COR-L47 (cell line): Measurements from ENCODE around the gene KCNIP3.

Experiments used
- DNase-seq: peaks from one replicate; lab custom pipeline; 2025; lab: John Stamatoyannopoulos, UW

The KCNIP3 gene

DNA sequence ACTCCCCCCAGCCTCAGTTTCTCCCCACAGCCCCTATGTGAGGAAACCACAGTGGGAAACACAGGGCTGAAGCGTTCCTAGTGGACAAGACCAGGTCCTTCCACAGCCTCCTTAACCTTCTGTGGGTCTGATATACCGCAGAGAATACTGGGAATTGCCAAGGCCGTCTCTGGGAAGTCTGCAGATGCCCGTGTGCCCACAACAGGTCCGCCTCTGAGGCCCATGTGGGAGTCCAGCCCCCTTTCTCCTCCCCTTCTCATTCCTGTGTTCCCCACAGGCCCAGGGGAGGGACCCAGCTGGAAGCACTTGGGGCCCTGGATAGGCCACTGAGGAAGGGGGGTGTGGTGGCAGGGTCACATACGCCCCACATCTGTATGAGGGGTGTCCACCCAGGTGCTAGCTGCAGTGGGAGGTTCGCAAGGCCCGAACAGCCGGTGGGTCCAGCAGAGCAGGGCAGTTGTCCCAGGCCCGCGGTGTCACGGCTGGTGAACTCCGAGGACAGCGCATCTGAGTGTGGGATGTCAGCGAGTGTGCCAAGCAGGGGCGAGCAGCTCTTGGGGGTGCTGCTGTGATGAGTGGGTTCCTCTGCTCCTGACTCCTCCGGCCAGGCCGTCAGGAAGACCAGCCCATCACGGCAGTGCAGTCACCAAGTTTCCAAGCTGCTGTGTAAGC lies 2.4 kb upstream of the KCNIP3 start:
- DNase-seq: no peak

DNA sequence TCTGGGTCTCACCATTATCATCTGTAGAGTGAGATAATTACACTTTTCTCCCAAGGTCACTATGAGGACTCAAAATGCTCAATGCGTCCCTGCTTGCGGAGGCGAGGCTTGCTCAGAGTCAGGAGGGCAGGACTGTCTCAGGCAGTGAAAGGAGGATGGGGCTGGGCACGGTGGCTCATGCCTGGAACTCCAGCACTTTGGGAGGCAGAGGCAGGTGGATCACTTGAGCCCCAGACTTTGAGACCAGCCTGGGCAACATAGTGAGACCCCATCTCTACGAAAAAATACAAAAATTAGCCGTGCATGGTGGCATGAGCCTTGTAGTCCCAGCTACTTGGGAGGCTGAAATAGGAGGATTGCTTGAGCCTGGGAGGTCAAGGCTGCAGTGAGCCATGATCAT lies 1.8 kb upstream of the KCNIP3 start:
- DNase-seq: no peak

DNA sequence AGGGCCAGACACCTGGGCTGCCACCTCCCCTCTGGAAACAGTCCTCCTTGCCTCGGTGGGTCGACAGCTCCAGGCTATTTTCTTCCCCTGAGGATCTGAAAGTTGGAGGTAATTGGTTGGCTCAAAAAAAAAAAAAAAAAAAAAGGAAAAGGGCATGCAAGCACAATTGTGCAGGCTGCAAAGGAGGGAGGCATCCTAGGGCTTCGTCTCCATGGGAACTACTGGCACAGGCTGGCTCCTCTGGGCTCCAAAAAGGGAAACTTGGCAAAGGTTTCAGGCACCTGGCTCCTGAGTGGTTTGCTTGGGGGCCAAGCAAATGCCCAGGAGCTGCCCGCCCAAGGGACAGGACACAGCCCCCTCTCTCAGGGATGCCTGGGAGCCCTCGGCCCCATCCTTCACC lies 1.1 kb upstream of the KCNIP3 start:
- DNase-seq: peak; percentile 96

DNA sequence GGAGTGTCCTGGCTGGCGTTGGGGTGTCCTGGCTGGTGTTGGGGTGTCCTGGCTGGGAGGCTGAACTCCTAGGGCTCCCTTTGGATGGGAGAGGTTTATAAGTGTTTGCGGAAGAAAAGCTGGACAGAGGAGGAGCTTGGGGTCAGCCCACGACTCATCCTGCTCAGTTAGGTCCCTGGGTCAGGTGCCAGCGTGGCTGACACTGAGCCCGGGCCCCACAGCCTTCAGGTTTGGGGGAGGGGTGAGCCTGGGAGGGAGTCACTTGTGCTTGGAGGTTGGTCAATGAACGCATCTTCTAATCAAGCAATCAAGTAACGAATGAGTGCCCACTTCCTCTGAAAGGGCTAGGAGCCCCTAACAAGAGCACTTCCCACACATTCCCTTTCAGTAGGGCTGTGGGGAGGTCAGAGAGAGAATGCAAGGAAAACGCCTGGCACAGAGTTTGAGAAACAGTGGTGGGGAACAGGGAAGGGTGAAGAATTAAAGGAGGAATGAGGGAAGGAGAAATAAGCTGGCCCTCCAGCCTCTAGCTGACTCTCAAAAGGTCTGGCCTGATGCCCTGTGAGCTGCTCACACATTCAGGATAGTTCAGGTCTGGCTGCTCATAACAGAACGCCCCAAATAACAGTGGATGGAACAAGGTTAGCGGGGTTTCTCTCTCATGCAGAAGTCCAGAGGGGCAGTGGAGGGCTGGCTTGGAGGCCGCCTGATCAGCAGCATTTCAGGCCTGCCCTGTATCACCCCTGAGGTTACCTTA lies 670 bp downstream of the KCNIP3 start:
- DNase-seq: no peak

DNA sequence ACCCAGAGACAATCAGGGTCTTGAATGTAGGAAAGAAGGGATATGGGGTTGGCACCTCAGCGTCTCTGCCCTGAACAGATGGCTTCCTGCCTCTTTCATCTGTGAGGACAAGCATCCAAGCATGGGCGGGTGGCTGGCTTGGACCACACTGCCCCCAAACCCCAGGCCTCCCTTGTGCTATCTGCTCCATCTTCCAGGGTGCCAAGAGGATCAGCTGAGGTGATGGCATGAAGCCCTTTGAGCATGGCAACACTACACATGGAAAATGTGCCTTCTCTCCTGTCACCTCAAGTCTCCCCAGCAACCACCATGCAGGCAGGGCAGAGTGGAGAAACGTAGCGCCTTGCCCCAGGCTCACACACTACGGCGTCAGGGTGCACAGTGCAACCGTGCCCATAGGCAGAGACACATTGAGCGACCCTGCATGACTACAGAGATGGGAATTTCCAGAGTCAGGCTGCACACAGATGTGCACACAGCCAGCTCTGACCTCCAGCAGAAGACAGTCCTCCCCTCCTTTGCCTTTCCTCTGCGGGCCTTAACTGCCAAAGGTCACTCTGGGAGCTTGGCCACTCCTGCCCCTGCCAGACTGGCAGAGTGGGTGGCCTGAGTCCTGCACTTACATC lies 1.5 kb downstream of the KCNIP3 start:
- no peak for DNase-seq

DNA sequence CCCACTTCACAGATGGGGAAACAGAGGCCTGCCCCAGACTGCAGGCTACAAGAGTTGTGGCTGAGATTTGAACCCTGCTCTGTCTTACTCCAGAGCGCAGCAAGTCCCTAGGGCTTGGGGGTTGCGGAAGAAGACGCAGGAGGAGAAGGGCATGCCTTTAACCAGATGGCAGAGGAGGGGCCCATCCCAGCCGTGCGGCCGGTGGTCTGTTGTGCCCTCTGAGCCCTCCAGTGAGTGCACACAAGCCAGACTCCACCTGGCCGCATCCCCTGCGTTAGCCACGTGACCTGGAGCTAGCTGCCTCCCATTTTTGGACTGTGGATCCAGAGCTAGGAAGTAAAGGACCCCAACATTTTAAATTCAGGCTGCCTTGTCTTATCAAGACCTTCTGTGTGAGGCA lies 2.8 kb downstream of the KCNIP3 start:
- no peak for DNase-seq

DNA sequence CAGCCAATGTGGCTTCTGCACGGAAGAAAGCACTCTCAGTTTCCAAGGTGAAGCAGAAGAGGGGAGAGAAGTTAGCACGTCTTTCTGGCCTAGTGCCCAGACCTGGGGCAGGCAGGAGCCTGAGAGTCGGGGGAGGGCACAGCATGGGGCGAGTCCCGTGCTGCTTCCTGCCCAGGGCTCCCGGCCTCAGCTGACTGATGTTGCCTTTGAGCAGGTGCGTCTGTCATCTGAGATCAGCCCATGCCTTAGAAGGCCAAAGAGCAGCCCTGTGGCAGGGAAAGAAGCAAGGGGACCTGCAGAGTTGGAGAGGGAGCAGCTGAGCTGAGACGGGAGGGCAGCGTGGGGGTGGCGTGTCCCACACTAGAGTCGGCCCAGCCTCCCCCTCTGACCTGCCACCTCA lies 3.3 kb downstream of the KCNIP3 start:
- peak; percentile 88 for DNase-seq

DNA sequence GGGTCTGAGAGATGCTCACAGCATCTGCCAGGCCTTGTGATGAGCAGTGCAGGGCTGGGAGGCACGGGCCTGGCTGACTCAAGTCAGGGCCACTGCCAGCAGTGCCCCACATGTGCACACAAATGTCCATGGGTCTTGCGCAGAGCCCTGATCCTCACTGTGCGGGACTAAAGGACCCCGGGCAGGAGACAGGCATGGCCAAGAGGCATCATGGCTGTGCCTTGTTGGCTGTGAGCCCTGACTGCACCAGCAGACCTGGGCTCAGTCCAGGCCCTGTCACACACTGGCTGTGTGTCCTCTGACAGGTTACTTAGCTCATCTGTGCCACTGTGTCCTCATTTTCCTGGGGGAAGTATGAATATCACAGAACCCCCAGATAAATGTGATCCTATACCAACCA lies 4.0 kb downstream of the KCNIP3 start:
- no peak for DNase-seq

DNA sequence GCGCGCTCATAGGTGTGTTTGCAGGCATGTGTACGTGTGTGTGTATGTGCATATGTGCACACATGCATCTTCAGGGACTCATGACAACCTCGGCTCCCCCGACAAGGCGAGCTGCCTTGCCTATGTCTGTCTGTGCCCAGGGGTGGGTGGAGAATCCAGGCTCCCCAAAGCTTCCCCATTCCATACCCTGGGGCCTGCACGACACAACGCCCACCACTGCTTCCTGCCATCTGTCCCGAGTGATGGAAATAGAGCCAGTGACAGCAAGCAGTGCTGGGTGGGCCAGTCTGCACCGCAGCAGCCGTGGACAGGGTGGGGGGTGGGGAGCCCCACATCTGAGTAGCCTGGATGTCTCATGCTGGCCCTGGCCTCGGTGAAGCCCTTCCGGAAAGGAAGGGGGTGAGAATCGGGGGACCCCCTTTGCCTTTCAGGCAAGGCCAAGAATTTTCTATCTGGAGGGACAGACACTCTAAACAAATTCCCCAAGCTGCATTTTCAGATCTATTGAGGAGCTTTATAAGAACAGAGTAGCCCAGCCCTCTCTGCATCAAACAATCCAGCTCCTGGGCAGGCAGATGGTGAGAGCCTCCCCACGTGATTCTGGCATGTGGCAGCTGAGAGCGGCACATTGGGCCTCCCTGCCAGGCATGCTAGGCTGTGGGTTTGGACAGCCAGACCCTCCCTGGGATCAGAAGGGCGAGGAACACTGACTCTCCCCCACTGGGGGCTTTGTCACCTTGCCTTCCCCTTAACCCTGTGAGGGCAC lies 4.9 kb downstream of the KCNIP3 start:
- DNase-seq: no peak

DNA sequence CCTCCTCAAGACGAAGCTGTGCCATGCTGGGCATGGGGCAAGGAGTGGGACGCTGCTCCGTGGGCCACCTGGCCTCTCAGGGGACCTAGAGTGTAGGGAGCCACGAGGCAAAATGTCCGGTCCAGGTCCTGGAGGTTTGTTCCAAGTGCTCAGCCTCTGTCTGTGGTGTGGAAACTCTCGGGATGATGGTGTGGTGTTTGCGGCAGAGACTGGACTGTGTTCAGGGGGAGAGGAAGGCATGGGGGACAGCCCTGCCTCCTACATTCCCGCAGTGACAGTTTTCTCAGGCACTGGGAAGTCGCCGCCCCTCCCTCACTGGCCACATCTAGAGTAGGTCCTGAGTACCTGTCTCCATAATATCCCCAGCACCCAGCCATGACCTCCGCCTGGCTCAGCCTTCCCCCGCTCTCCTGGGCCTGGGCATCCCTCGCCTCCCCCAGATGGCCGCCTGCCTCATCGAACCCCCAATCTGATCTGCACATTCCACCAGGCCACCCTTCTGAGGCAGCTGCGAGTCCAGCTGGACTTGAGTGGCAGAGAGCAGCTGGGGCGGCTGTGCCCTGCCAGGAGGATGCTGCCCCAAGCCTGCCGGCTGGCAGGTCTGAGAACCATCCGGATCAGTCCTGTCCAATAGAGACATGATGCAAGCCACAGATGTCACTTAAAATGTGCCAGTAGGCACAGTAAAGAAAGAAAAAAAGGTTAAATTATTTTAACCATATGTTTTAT lies 6.2 kb downstream of the KCNIP3 start:
- DNase-seq: no peak

DNA sequence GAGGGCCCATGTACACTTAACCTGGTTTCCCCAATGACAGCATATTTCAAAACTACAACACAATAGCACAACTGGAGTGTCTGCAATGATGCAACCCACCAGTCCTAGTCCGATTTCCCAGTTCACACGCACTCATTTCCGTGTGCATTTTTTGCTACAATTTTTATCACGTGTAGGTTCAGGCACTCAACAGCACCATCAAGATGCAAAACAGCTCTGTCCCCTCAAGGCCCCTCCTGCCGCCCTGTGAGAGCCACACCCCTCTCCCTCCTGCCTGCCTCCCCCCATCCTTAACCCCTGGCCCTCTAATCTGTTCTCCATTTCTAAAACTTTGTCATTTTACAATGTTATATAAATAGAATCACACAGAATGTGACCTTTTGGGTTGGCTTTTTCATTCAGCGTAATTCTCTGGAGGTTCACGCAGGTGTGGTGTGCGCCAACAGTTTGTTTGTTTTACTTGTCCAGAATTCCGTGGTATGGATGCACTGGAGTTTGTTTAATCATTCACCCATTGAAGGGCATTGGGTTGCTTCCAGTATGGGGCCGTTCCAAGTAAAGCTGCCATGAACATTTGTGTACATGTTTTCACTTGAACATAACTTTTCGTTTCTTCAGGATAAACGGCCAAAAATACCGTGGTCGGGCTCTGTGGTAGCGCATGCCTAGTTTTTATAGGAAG lies 8.4 kb downstream of the KCNIP3 start:
- DNase-seq: peak; percentile 65

DNA sequence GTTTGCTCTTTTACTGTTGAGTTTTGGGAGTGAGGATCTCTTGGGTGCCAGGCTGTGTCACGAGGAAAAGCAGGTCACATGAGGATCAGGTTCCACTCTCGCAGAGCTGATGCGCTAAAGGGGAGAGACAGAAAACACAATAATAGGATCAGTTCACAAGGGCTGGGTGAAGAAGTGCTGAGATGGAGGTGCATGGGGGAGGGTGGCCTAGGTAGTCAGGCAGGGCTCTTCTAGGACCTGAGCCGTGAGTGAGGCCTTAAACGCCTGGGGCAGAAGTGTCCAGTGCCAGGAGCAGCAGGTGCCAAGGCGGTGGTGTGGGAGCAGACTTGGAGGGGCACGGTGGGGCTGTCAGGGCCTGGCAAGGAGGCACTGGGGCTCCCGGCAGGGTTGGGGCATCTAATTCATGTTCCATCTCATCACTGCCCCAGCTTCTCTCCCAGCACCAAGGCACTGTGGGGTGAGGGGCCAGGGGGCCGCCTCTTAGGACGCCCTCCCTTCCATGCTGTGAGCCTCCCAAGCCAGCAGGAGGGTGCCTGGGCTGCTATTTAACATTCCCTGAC lies 9.3 kb downstream of the KCNIP3 start:
- DNase-seq: no peak

DNA sequence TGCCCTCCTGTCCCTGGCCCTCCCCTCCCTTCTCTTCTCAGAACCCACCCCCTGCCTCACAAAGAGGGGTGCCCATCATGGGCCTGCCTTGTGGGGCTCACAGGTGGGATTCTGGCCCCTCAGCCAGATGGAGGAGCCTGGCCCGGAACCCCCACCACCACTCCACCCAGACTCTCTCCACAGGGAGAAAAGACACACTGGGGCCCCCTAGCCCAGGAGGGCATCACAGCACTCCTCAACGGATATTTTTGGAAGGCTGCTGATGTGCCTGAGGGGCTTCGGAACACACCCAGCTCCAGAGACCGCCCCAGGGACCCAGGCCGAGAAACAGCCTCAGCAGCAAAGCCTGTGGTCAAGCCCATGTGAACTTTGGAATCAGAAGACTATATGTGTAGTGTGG lies 9.9 kb downstream of the KCNIP3 start:
- DNase-seq: no peak

DNA sequence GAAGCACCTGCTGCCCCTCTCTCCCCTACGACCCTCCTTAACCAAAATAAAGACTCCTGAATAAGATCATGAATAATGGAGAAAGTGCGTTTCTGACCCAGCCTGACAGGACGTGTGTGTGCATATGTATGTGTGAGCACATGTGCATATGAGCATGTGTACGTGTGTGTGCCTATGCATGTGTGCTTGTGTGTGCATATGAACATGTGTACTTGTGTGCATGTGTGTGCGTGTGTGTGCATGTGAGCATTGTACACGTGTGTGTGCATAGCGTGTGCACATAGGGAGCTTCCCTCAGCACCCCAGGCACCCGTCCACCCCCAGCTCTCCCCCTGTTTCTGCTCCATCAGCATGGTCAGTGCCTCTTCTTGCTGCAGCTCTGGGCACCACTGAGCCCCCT lies 10.7 kb downstream of the KCNIP3 start:
- DNase-seq: no peak

DNA sequence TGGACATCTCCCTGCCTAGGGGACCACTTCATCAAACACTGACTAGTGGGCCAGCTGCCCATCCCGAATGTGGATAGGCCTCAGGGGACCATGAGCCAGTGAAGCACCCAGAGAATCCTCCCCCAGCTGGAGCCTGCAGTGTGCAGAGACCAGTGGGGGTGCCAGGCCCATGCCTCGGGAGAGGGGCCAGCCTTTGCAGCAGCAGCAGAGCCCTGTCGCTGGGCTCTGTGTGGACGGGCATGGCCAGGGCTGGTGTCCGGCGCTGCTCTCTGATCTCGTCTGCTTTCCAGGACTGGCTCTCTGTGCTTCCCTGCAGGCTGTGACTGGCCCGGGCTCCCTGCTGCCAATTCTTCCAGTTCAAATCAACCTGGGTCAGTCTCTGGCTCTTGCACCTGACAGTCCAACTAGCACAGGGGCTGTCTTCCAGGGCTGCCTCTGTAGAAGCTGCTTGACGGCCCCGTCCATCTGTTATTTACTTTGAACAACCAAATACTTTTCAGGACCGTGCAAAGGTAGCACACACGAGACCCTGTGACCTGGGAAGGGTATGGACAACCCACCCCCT lies 11.4 kb downstream of the KCNIP3 start:
- DNase-seq: no peak

DNA sequence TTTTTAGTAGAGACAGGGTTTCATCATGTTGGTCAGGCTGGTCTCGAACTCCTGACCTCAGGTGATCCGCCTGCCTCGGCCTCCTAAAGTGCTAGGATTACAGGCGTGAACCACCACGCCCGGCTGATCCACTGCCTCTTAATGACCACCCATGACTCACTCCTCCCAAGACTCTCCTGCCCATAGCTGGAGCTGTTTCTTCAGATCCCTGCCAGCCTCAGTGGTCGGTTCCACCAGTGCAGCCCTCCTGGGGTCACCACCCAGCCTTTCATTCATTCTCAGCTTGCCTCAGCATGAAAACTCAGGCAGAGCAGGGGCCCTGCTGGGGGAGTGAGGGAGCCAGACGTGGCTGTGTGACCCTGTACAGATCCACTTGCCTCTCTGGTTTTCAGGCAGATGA lies 12.5 kb downstream of the KCNIP3 start:
- DNase-seq: no peak

DNA sequence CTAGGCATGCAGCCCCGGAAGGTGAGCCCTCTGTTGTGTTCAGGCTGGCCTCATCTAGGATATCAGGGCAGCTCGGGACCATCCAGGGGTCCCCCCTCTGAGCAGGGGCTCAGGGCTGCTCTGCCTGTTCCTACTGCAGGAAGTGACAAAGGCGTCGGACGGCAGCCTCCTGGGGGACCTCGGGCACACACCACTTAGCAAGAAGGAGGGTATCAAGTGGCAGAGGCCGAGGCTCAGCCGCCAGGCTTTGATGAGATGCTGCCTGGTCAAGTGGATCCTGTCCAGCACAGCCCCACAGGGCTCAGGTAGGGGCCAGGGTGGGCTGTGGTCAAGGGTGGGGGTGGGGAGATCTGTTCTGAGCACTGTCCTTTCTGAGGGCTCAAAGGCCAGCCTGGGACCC lies 13.1 kb downstream of the KCNIP3 start:
- no peak for DNase-seq

DNA sequence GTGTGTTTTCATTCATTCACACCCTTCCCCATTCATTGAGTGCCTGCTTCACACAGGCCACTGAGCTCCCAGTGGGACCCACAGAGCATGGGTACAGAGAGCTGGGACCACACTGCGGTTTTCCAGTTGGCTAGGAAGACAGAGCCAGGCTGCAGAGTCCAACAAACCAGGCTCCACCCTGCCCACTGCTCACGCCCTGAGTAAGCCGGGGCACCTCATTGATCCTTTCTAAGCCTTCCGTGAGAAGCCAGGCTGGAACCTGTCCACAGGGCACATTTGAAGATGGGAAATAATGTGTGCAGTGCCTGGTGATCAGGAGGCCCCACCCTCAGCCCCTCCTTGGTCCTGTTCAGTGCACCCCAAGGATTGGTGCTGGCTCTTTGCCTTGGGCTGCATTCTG lies 13.5 kb downstream of the KCNIP3 start:
- no peak for DNase-seq

DNA sequence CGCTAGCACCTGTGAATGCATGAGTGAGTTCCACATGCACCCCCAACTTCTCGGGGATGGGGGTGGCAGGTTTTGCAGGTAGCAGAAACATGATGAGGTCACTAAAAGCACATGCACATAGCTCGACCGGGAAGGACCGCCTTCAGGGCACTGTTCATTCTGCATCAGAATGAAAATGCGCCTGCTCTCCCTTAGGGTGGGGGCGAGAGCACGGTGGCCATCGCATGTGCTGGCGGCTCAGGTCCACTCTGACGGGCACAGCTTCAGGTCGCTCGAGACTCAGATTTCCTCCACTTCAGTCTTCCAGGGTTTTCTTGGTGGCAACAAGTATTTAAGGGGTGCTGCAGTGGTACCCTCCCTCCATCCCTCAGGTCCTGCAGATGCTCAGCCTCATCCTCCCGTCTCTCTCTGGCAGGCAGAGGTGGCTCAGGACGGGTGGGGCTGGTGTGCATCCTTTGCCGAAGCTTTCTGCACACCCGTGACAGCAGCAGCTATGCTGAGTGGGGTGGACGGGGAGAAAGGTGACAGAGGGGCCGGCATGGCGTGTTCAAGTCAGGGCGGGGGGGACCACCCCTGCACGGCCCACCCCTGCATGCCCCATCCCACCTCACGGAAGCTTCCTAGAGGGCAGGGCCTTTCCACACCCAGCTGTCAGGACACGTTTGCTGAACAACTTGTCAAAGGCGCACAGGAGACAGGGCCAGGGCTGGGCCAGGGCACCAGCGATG lies 14.8 kb downstream of the KCNIP3 start:
- DNase-seq: no peak
